ENCODE measurements around the gene RNF225.
A peak's percentile ranks its signal among the peaks of the same experiment; 100 is the strongest.
"Not testable (repeated sequence)": the region's sequence is repeated elsewhere in the genome, so short reads cannot be mapped to it uniquely, and the experiment has no call there.

The RNF225 gene

GRCh38 chr19:58409010-58409790, 13.7 kb downstream of the RNF225 start:
- no peak for DNase-seq (ENCODE audit: low read depth)

- no peak for DNase-seq (ENCODE audit: low read depth)
Observed at GRCh38 chr19:58416604-58417003, 21.1 kb downstream of the RNF225 start.

GRCh38 chr19:58417071-58417470, 21.6 kb downstream of the RNF225 start:
- DNase-seq (ENCODE audit: low read depth), result no peak

- no peak for DNase-seq (ENCODE audit: low read depth)
Observed at GRCh38 chr19:58428617-58429016, 33.2 kb downstream of the RNF225 start.

- DNase-seq (ENCODE audit: low read depth), result no peak
Observed at GRCh38 chr19:58429745-58430144, 34.3 kb downstream of the RNF225 start.

- no peak for DNase-seq (ENCODE audit: low read depth)
Observed at GRCh38 chr19:58434217-58434616, 38.8 kb downstream of the RNF225 start.

- peak; percentile 92 for DNase-seq (ENCODE audit: low read depth)
Observed at GRCh38 chr19:58439576-58440554, 44.4 kb downstream of the RNF225 start, which contains the start of gene ZNF132. Gene ZNF132 (minus strand): TSS chr19:58440153. CDS start chr19:58439821, 332 bp downstream.

GRCh38 chr19:58440556-58440955, 45.1 kb downstream of the RNF225 start:
- DNase-seq (ENCODE audit: low read depth), result no peak

GRCh38 chr19:58442986-58443385, 47.5 kb downstream of the RNF225 start:
- DNase-seq (ENCODE audit: low read depth), result not testable (repeated sequence)

Data from stimulated activated CD4-positive, alpha-beta T cell treated with anti-CD3 and anti-CD28 coated beads, Interleukin-2, amount 100 ng/mL, for 4 hours (primary cell).